ENCODE measurements around the gene GPC1.

Gene GPC1

DNA sequence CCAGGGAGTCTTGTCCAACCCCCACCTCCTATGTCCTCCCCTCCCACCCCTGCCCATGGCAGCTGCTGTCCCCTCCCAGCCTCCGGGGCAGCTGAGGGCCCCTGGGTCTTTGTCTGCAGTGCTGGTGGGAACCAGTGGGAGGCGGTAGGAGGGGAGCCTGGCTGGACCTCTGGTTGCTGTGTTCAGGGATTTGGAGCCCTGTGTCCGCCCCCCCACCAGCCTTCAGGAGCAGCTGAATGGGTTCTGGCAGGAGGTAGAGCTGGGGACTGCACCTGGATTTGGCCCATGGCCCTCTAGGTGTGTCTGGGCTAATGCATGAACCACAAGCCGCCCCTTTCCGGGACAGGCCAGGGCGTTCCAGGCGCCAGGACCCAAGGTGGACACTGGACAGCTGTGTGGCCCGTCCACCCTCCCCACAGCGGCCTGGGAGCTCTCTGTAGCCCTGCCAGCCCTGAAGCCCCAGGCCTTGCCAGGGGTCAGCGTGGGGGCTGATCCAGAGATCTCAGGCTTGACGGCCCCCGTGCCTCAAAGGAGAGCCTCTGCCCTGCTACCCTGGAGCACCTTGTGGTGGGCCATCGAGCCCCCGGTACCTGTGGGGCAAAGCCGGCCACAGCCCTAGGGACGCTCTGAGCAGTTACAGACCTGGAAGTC is 25.4 kb downstream of the GPC1 start:
- Histone ChIP-seq H3K4me2 (ENCODE audit: low read length) (no peak overlapping the region), H3K9ac (ENCODE audit: low read length) (no peak overlapping the region), H2AFZ (ENCODE audit: low read length) (no peak overlapping the region), H4K20me1 (ENCODE audit: insufficient read depth, low read length) (no peaks in the 10 kb centered on the region), H3K9me3 (ENCODE audit: low read length) (no peaks in the 10 kb centered on the region), H3K4me3 (ENCODE audit: low read depth, low read length, poor library complexity, severe bottlenecking) (no peak overlapping the region), H3K79me2 (ENCODE audit: insufficient read depth, low read length) (no peaks in the 10 kb centered on the region), H3K9me2 (ENCODE audit: low read depth, low read length) (no peaks in the 10 kb centered on the region), H3F3A (ENCODE audit: insufficient read depth, low read length) (no peaks in the 10 kb centered on the region), H3K27ac (ENCODE audit: low read depth, low read length, poor library complexity, severe bottlenecking) (no peak overlapping the region), H3K36me3 (ENCODE audit: insufficient read depth, low read length) (no peaks in the 10 kb centered on the region), H3K27me3 (ENCODE audit: insufficient read depth, low read length) (no peaks in the 10 kb centered on the region), H3K4me1 (ENCODE audit: insufficient read depth, low read length, severe bottlenecking) (no peaks in the 10 kb centered on the region)
- TF ChIP-seq CTCF (IDR thresholded peaks at IDR 0.05; ENCODE audit: low read length) (0 out of 2 replicates have a peak, but pooled peaks have one; percentile 6), EZH2 (IDR thresholded peaks at IDR 0.05; ENCODE audit: borderline replicate concordance, low read length) (no peak)

DNA sequence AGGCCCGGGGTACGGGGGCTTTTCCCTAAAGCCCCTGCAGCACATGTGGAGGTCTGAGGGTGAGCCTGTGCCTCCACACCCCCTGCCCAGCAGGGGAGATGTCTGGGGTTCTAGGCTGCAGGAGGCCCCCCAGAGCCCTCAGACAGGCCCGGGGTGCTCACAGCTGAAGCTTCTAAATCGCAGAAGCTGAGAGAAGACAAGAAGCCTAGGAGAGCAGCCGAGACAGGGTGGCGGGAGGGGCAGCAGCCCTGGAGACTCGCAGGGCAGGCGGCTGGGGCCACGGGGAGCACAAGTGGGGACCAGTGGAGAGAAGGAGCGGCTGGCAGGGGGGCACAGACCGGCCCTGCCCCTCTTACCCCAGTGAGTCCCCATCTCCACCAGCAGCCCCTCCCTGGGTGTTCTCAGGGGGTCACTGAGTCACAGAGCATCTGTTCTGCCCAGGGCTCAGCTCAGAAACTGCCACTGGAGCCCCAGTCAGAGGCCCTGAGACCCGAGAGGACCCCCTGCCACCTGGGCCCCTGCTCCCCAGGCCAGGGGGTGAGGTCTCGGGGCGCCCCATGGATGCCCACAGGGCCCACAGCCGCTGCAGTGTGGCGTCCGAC is 26.1 kb downstream of the GPC1 start:
- H3K79me2 ChIP-seq (ENCODE audit: insufficient read depth, low read length), result no peaks in the 10 kb centered on the region
- H3K9ac ChIP-seq (ENCODE audit: low read length), result no peak overlapping the region
- H3K27ac ChIP-seq (ENCODE audit: low read depth, low read length, poor library complexity, severe bottlenecking), result no peak overlapping the region
- H3K36me3 ChIP-seq (ENCODE audit: insufficient read depth, low read length), result no peaks in the 10 kb centered on the region
- H3K9me2 ChIP-seq (ENCODE audit: low read depth, low read length), result no peaks in the 10 kb centered on the region
- no peak overlapping the region for H3K4me2 ChIP-seq (ENCODE audit: low read length)
- no peak overlapping the region for H3K4me3 ChIP-seq (ENCODE audit: low read depth, low read length, poor library complexity, severe bottlenecking)
- H3F3A ChIP-seq (ENCODE audit: insufficient read depth, low read length), result no peaks in the 10 kb centered on the region
- TF ChIP-seq EZH2 (IDR thresholded peaks at IDR 0.05; ENCODE audit: borderline replicate concordance, low read length) (no peak), CTCF (IDR thresholded peaks at IDR 0.05; ENCODE audit: low read length) (no peak)
- no peaks in the 10 kb centered on the region for H4K20me1 ChIP-seq (ENCODE audit: insufficient read depth, low read length)
- no peak overlapping the region for H2AFZ ChIP-seq (ENCODE audit: low read length)
- H3K9me3 ChIP-seq (ENCODE audit: low read length), result no peaks in the 10 kb centered on the region
- H3K27me3 ChIP-seq (ENCODE audit: insufficient read depth, low read length), result no peaks in the 10 kb centered on the region
- H3K4me1 ChIP-seq (ENCODE audit: insufficient read depth, low read length, severe bottlenecking), result no peaks in the 10 kb centered on the region

DNA sequence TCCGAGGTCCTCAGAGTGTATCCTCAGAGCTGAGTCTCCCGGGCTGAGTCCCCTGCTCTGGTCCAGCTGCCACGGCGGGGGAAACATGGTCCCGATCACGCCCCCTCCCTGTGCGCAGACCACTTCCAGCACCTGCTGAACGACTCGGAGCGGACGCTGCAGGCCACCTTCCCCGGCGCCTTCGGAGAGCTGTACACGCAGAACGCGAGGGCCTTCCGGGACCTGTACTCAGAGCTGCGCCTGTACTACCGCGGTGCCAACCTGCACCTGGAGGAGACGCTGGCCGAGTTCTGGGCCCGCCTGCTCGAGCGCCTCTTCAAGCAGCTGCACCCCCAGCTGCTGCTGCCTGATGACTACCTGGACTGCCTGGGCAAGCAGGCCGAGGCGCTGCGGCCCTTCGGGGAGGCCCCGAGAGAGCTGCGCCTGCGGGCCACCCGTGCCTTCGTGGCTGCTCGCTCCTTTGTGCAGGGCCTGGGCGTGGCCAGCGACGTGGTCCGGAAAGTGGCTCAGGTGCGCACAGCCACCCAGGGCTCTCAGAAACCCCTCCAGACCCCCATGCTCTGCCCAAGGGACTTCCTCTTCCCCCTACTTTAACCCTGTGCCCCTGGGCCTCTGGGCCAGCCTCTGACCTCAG is 26.7 kb downstream of the GPC1 start:
- H3K9me2 ChIP-seq (ENCODE audit: low read depth, low read length), result no peaks in the 10 kb centered on the region
- no peaks in the 10 kb centered on the region for H3K79me2 ChIP-seq (ENCODE audit: insufficient read depth, low read length)
- H3K9ac ChIP-seq (ENCODE audit: low read length), result no peak overlapping the region
- no peak overlapping the region for H3K4me3 ChIP-seq (ENCODE audit: low read depth, low read length, poor library complexity, severe bottlenecking)
- no peaks in the 10 kb centered on the region for H3K27me3 ChIP-seq (ENCODE audit: insufficient read depth, low read length)
- no peaks in the 10 kb centered on the region for H3F3A ChIP-seq (ENCODE audit: insufficient read depth, low read length)
- H2AFZ ChIP-seq (ENCODE audit: low read length), result no peak overlapping the region
- no peak overlapping the region for H3K27ac ChIP-seq (ENCODE audit: low read depth, low read length, poor library complexity, severe bottlenecking)
- H3K9me3 ChIP-seq (ENCODE audit: low read length), result no peaks in the 10 kb centered on the region
- H3K4me2 ChIP-seq (ENCODE audit: low read length), result no peak overlapping the region
- H4K20me1 ChIP-seq (ENCODE audit: insufficient read depth, low read length), result no peaks in the 10 kb centered on the region
- no peaks in the 10 kb centered on the region for H3K36me3 ChIP-seq (ENCODE audit: insufficient read depth, low read length)
- H3K4me1 ChIP-seq (ENCODE audit: insufficient read depth, low read length, severe bottlenecking), result no peaks in the 10 kb centered on the region
- no peak for TF ChIP-seq EZH2 (IDR thresholded peaks at IDR 0.05; ENCODE audit: borderline replicate concordance, low read length)
- TF ChIP-seq CTCF (IDR thresholded peaks at IDR 0.05; ENCODE audit: low read length), result no peak
